IPS-NIHi11 (cell line): ENCODE measurements around the gene TMED10.

Experiments
- DNase-seq: peaks from one replicate; pipeline ENCODE4 v3.0.0; 2012; ENCODE audit warnings: mixed read lengths, low spot score

Gene TMED10

GRCh38 chr14:75176142-75176820, at the start of gene TMED10:
TMED10 (minus strand) TSS chr14:75176612; CDS start chr14:75176579, 33 bp downstream.
- peak; percentile 89 for DNase-seq

DNA sequence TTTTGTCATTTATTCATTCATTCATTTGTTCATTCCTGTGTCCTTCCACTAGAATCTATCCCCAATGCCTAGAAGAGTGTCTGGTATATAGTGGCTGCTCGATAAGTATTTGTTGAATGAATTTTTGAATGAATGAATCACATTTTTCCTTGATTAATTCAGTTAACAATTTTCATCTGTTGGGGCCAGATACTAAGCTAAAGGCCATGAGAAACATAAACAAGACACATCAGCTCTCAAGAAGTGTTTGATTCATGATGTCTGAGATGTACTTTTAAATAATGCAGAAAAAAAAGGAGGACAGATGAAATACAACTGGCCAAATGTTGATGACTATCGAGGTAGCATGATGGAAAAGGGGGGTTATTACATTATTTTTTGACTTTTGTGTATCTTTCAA, 48.1 kb upstream of the TMED10 start:
- no peak for DNase-seq

- DNase-seq, result peak; percentile 42
Observed at GRCh38 chr14:75223664-75224154, 47.3 kb upstream of the TMED10 start.

DNA sequence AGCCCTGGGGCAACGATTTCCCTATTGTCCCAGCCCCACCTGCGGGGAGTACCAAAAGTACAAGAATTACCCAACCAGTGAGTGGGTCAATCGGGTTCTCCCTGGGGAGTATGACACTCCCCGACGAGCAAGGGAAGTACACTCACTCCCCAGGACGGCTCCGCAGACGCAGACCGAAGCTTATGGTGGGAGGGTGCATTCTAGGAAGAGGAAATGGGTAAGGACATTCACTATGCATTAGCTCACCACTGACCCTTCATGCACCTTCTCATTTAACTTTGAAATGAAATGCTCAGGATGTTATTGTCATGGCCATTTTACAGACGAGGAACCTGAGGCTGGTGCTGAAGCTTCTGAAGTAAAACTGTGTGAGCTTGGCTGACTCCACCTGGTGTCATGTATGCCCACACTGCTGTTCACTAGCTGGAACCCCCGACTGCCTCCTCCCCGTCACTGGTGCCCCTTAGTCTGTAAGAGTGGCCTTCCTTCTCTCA, 45.8 kb upstream of the TMED10 start:
- no peak for DNase-seq

DNA sequence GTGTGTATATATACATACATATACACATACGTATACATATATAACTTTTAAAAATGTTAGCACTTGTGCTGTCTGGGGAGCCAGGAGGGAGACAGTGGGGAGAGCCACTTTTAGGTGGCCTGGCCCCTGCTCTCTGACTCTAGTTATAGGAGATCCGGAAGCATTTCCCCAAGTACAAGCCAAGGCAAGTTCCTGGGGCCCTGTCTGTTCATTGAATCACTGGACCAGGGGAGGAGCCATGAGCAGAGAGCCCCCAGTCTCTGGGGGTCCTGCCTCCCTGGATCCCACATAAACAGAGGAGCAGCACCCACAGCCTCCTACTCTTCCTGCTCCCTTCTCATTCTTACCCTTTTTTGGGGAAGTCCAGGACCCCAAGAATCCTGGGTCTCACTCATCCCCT, 45.4 kb upstream of the TMED10 start:
- no peak for DNase-seq

DNA sequence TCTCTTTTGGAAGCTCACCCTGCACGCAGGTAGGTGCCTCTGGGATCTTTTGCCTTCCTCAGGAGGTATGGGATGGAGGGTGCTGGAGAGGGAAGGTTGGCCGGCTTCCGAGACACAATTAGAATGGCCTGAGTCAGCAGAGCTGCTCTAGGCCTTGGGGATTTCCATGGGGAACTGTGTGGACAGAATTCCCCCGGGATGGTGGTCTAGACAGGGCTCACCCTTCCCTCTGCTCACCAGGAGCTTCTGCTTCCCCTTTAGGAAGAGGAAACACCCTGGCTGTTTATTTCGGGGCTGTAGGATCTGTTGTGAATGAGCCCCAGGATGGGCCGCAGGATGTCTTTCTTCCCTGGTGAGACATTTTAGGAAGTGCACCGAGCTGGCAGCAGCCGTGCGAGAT, 43.7 kb upstream of the TMED10 start:
- DNase-seq, result no peak

DNA sequence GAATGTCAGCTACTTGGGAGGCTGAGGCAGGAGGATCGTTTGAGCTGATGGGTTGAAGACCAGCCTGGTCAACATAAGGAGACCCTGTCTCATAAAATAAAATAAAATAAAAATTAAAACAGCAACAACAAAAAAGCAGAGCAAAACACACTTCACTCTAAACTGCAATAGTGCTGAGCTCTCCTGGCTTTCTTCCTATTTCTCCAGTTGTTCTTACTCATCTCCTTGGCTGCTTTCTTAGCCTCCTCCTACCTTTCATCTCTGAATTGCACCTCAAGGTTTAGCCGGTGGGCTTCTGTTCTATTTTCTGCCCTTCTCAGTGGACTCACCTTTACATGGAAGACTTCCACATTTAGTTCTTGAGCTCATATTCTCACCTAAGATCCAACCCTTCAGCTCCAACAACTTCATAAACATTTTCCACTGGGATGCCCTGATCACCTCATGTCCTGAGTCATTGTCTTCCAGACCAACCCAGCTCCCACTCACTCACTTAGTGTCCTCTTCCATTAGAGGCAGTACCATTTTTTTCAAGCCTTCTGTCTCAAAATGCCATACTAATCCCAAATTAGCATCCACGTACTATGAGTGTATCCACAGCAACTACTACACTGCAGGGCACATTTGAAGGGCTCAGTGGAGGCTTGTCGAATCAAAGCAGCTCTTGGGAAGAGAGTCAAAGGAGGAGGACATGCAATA, 41.2 kb upstream of the TMED10 start:
- no peak for DNase-seq

GRCh38 chr14:75216427-75217006, 40.1 kb upstream of the TMED10 start:
- no peak for DNase-seq

GRCh38 chr14:75215520-75215919, 39.1 kb upstream of the TMED10 start:
- DNase-seq, result no peak

DNA sequence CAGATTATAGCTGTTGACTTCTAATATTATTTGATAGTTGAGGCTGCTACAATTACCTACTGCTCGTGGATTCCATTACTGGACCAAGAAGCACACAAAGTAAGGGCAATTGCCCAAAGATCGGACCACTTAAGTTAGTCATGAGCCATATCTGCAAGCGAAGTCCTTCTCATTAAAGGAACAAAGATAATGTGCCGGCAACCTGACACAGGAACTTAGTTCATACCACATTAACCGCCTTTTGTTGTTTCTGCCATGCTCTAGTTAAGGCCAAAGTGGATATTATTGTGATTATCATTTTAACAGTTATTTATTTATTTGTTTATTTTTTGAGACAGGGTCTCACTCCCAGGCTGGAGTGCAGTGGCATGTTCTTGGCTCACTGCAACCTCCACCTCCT, 38.1 kb upstream of the TMED10 start:
- no peak for DNase-seq

- DNase-seq, result no peak
Observed at GRCh38 chr14:75213172-75213571, 36.8 kb upstream of the TMED10 start.

- no peak for DNase-seq
Observed at GRCh38 chr14:75208843-75209242, 32.4 kb upstream of the TMED10 start.

DNA sequence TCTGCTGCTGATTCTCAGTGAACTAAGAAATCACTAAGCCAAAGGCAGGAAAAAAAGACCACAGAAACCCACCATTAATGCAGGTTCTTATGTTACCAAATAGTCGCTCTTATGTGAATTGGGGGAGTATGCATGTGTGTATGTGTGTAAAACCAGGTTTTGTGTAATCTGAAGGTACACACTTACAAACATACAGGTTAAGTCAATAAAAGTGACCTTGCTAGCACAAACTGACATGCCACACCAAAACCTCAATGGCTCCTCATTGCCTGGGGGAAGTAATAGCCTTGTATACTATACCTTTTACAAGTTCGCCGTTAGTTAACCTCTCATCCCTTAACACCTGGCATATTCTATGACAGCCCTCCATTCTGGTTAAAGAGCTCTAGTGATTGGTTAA, 29.8 kb upstream of the TMED10 start:
- no peak for DNase-seq

DNA sequence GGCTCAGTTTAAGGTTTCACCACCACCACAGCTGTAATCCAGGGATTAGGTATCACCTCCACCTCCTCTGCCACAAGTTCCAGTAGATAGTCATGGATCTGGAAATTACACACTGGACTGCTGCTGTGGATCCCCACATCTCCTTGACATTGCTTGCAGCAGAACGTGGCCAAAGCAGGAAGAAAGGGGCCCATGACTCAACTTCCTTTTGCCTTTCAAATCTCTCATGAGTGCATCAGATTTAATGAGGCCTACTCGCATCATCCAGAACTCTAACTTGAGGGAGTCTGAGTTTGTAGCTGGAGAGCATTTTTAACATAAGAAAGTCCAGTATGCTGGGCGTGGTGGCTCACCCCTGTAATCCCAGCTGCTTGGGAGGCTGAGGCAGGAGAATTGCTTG, 29.2 kb upstream of the TMED10 start:
- no peak for DNase-seq

GRCh38 chr14:75204116-75204515, 27.7 kb upstream of the TMED10 start:
- DNase-seq, result no peak

GRCh38 chr14:75202657-75203056, 26.2 kb upstream of the TMED10 start:
- no peak for DNase-seq

GRCh38 chr14:75201087-75201486, 24.7 kb upstream of the TMED10 start:
- DNase-seq, result no peak

DNA sequence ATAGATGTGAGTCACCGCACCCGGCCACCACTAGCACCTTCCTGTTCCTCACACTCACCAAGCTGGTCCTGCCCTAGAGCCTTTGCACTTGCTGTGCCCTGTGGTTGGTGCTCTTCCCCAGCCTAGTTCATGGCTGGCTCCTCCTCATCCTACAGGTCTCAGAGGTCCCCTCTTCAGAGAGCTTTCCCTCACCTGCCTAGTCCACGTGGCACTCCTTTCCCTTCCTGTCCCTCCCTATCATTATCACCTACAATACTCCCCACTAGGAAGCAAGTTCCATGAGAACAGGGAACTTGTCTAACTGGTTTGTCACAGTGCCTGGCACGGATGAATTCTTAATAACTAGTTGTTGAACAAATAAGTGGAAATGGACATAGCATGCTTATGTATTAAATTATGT, 24.0 kb upstream of the TMED10 start:
- DNase-seq, result peak; percentile 54

GRCh38 chr14:75198291-75198933, 22.0 kb upstream of the TMED10 start:
- DNase-seq, result no peak

DNA sequence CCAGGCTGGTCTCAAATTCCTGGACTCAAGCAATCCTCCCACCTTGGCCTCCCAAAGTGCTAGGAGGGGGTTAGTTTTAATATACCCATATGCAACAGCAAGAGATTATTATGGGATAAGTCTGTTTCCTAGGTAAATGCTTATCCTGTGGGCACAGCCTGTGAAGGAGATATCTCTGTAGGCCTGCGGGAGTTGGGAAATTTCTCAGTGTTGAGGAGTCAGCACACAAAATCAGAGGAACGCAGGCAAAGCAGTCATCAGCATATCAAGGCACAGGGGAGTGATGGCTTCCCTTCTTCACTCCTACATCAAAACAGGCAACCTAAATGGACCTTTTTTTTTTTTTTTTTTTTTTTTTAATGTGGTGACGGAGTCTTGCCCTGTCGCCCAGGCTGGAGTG, 20.9 kb upstream of the TMED10 start:
- no peak for DNase-seq

DNA sequence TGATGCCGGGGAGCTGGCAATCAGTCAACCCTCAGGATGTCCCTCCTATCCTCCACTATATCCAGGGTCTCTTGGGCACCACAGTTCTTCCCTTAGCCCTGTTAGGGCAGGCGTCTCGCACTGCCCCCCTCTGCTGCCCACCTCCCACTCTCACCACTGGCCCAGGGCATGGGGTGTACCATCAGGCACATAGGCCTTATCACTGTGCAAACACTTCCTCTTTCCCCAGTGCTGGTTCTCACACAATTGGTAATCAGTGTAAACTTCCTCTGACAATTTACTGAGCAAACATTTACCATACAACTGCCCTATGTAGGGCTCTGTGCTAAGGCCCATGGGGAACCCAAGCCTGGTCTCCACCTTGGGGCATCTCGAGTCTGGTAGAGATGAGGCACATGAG, 20.1 kb upstream of the TMED10 start:
- DNase-seq, result no peak

DNA sequence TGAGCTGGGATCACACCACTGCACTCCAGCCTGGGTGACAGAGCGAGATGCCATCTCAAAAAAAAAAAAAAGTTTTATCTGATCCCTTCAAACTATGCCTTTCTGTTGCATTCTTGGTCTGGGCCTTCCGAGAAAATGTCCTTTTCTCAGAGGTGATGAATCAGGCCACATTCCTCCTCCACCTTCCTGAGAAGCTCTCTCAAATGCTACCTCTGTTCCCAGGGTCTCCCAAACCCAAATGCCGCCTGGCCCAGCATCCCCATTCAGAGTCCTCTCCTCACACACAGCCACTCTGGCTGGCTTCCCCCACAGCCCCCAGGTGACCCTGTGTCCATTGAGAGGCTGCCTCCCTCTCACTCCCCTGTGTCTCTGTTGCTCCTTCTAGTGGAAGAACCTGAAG, 19.7 kb upstream of the TMED10 start:
- DNase-seq, result no peak

- DNase-seq, result no peak
Observed at GRCh38 chr14:75191100-75191499, 14.7 kb upstream of the TMED10 start.
